ENCODE measurements around the gene CCDC157.
"Not testable (repeated sequence)": the region's sequence is repeated elsewhere in the genome, so short reads cannot be mapped to it uniquely, and the experiment has no call there.

CCDC157 gene

GRCh38 chr22:30398685-30399680, 42.2 kb downstream of the CCDC157 start:
- H3K27ac ChIP-seq (replicated peaks): no peak overlapping the region
- peaks cover 16% of the 10 kb centered on the region for H3K27me3 ChIP-seq (ENCODE audit: insufficient read depth, poor library complexity, severe bottlenecking)
- no peak overlapping the region for H3K4me3 ChIP-seq (replicated peaks; ENCODE audit: insufficient read depth, low read length)
- peak; percentile 70; the same call in 1 of the 2 replicates for TF ChIP-seq POLR2AphosphoS5 (IDR thresholded peaks at IDR 0.05; ENCODE audit: low read depth)
- TF ChIP-seq SPI1 (IDR thresholded peaks at IDR 0.05; ENCODE audit: borderline replicate concordance, low read depth): no peak
- TF ChIP-seq REST (IDR thresholded peaks at IDR 0.05; ENCODE audit: insufficient replicate concordance, low read depth): no peak
- TF ChIP-seq GABPA (IDR thresholded peaks at IDR 0.05; ENCODE audit: low read depth): no peak
- no peak for TF ChIP-seq CTCF (IDR thresholded peaks at IDR 0.05; ENCODE audit: insufficient read depth, low read length)
- DNase-seq (ENCODE audit: low read depth in 1 of 2, low spot score in 1 of 2): no peak

- no peak for DNase-seq (ENCODE audit: low read depth in 1 of 2, low spot score in 1 of 2)
- H3K4me3 ChIP-seq (replicated peaks; ENCODE audit: insufficient read depth, low read length): no peak overlapping the region
- peaks cover 16% of the 10 kb centered on the region for H3K27me3 ChIP-seq (ENCODE audit: insufficient read depth, poor library complexity, severe bottlenecking)
- TF ChIP-seq GABPA (IDR thresholded peaks at IDR 0.05; ENCODE audit: low read depth) (no peak), CTCF (IDR thresholded peaks at IDR 0.05; ENCODE audit: insufficient read depth, low read length) (no peak), POLR2AphosphoS5 (IDR thresholded peaks at IDR 0.05; ENCODE audit: low read depth) (no peak), REST (IDR thresholded peaks at IDR 0.05; ENCODE audit: insufficient replicate concordance, low read depth) (no peak), SPI1 (IDR thresholded peaks at IDR 0.05; ENCODE audit: borderline replicate concordance, low read depth) (no peak)
- H3K27ac ChIP-seq (replicated peaks): no peak overlapping the region
Measured at GRCh38 chr22:30399718-30400117, 42.9 kb downstream of the CCDC157 start.

- H3K27me3 ChIP-seq (ENCODE audit: insufficient read depth, poor library complexity, severe bottlenecking): peaks cover 16% of the 10 kb centered on the region
- TF ChIP-seq CTCF (IDR thresholded peaks at IDR 0.05; ENCODE audit: insufficient read depth, low read length) (no peak), POLR2AphosphoS5 (IDR thresholded peaks at IDR 0.05; ENCODE audit: low read depth) (no peak), REST (IDR thresholded peaks at IDR 0.05; ENCODE audit: insufficient replicate concordance, low read depth) (no peak), SPI1 (IDR thresholded peaks at IDR 0.05; ENCODE audit: borderline replicate concordance, low read depth) (no peak), GABPA (IDR thresholded peaks at IDR 0.05; ENCODE audit: low read depth) (no peak)
- no peak overlapping the region for H3K27ac ChIP-seq (replicated peaks)
- DNase-seq (ENCODE audit: low read depth in 1 of 2, low spot score in 1 of 2): no peak
- no peak overlapping the region for H3K4me3 ChIP-seq (replicated peaks; ENCODE audit: insufficient read depth, low read length)
Measured at GRCh38 chr22:30400159-30400558, 43.4 kb downstream of the CCDC157 start.

- not testable (repeated sequence) for DNase-seq (ENCODE audit: low read depth in 1 of 2, low spot score in 1 of 2)
Measured at GRCh38 chr22:30401024-30401423, 44.2 kb downstream of the CCDC157 start.

More at GRCh38 chr22:30401024-30401423, 44.2 kb downstream of the CCDC157 start:
- H3K27ac ChIP-seq (replicated peaks); H3K4me3 ChIP-seq (replicated peaks; ENCODE audit: insufficient read depth, low read length): not testable (repeated sequence)
- peaks cover 16% of the 10 kb centered on the region for H3K27me3 ChIP-seq (ENCODE audit: insufficient read depth, poor library complexity, severe bottlenecking)
